HepG2 (cell line): ENCODE measurements around the gene SF1. TPM values are rescaled to one million over a fixed set of nuclear protein-coding genes. Genes with fewer than 3 reads are reported as not detected.

ENCODE experiments used
- CEBPG ChIP-seq: IDR thresholded peaks from 2 replicates; pipeline ENCODE4 v1.6.1; 2016
- ETS1 ChIP-seq: sonication (generic); formaldehyde crosslinking; IDR thresholded peaks from 2 replicates; pipeline ENCODE4 v1.4.0; 2020; ENCODE audit warnings: missing genetic modification reagents
- HIC2 ChIP-seq: sonication (generic); formaldehyde crosslinking; IDR thresholded peaks from 2 replicates; pipeline ENCODE4 v1.9.0; 2022; ENCODE audit warnings: low read depth, missing genetic modification reagents
- HNF4A ChIP-seq: sonication (generic); formaldehyde crosslinking; IDR thresholded peaks from 2 replicates; pipeline ENCODE4 v1.4.0; 2020; ENCODE audit warnings: missing genetic modification reagents
- NR2F1 ChIP-seq, 2 experiments: fragments of 450-650 bp in 1 of 2; formaldehyde crosslinking in 1 of 2; IDR thresholded peaks; 2 replicates each; pipeline versions ENCODE4 v1.5.0 to v1.6.1; 2016 to 2020; ENCODE audit warnings: mild to moderate bottlenecking in 1 of 2, missing compliant biosample characterization in 1 of 2, missing genetic modification reagents in 1 of 2, moderate library complexity in 1 of 2
- PATZ1 ChIP-seq: sonication (generic); formaldehyde crosslinking; IDR thresholded peaks from 2 replicates; pipeline ENCODE4 v1.4.0; 2020; ENCODE audit warnings: missing genetic modification reagents
- SATB2 ChIP-seq: sonication (generic); formaldehyde crosslinking; IDR thresholded peaks from 2 replicates; pipeline ENCODE4 v1.5.0; 2020; ENCODE audit warnings: missing genetic modification reagents
- ZBTB43 ChIP-seq: sonication (generic); formaldehyde crosslinking; conservative IDR thresholded peaks from 2 replicates; pipeline ENCODE4 v1.4.0; 2020; ENCODE audit warnings: missing genetic modification reagents
- ZNF260 ChIP-seq: sonication (generic); formaldehyde crosslinking; IDR thresholded peaks from 2 replicates; pipeline ENCODE4 v1.4.0; 2020; ENCODE audit warnings: missing genetic modification reagents, low read depth, mild to moderate bottlenecking, borderline replicate concordance
- ZNF761 ChIP-seq: sonication (generic); formaldehyde crosslinking; conservative IDR thresholded peaks from 2 replicates; pipeline ENCODE4 v1.4.0; 2020; ENCODE audit warnings: mild to moderate bottlenecking, missing genetic modification reagents
- polyA plus RNA-seq, 8 experiments: library from polyadenylated mRNA; depleted of rRNA in 3 of 8; stranded (reverse) in 7 of 8; unstranded in 1 of 8; fragments of >200 nt; fragmentation: Illumina TruSeq in 4 of 8; extraction: Trizol in 4 of 8; gene quantifications; 2 replicates each; pipeline versions ENCODE4 v1.2.1 to v1.2.3, GENCODE V29; 2011 to 2016; ENCODE audit warnings: low read depth in 4 of 8, missing spikeins in 1 of 8, mixed read lengths in 1 of 8; ENCODE audit not compliant: insufficient read depth in 1 of 8
- total RNA-seq, 5 experiments: library from RNA; depleted of rRNA; stranded (reverse); fragments of >200 nt; fragmentation: Illumina TruSeq; extraction: Trizol; gene quantifications; 2 replicates each; pipeline ENCODE4 v1.2.3, GENCODE V29; 2016; ENCODE audit warnings: low read depth in 1 of 5
- TF ChIP-seq, protein P1 (sequence below): sonication (generic); formaldehyde crosslinking; IDR thresholded peaks from 2 replicates; pipeline ENCODE4 v1.5.0; 2020; ENCODE audit warnings: mild to moderate bottlenecking, missing genetic modification reagents, borderline replicate concordance
- TF ChIP-seq, protein P2 (sequence below): sonication (generic); formaldehyde crosslinking; IDR thresholded peaks from 2 replicates; pipeline ENCODE4 v1.4.0; 2020; ENCODE audit warnings: missing genetic modification reagents, borderline replicate concordance
- TF ChIP-seq, protein P3 (sequence below): IDR thresholded peaks from 2 replicates; pipeline ENCODE4 v1.6.1; 2016; ENCODE audit warnings: missing genetic modification reagents, missing compliant biosample characterization

Gene SF1
- total and polyA plus RNA-seq, 2 of the 13 experiments (the other 11 are each of a cell fraction or from before 2014, with no cell fraction given) = 55.5 to 70.4 TPM

GRCh38 chr11:64724863-64725532 lies 53.3 kb downstream of the SF1 start (continued):
- TF ChIP-seq, protein P1, sequence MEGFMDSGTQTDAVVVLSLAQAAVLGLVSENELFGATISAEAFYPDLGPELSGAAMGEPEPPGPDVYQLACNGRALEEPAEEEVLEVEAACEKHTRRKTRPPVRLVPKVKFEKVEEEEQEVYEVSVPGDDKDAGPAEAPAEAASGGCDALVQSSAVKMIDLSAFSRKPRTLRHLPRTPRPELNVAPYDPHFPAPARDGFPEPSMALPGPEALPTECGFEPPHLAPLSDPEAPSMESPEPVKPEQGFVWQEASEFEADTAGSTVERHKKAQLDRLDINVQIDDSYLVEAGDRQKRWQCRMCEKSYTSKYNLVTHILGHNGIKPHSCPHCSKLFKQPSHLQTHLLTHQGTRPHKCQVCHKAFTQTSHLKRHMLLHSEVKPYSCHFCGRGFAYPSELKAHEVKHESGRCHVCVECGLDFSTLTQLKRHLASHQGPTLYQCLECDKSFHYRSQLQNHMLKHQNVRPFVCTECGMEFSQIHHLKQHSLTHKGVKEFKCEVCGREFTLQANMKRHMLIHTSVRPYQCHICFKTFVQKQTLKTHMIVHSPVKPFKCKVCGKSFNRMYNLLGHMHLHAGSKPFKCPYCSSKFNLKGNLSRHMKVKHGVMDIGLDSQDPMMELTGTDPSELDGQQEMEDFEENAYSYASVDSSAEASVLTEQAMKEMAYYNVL (CRISPR knock-in tag) = no peak
- TF ChIP-seq, protein P2, sequence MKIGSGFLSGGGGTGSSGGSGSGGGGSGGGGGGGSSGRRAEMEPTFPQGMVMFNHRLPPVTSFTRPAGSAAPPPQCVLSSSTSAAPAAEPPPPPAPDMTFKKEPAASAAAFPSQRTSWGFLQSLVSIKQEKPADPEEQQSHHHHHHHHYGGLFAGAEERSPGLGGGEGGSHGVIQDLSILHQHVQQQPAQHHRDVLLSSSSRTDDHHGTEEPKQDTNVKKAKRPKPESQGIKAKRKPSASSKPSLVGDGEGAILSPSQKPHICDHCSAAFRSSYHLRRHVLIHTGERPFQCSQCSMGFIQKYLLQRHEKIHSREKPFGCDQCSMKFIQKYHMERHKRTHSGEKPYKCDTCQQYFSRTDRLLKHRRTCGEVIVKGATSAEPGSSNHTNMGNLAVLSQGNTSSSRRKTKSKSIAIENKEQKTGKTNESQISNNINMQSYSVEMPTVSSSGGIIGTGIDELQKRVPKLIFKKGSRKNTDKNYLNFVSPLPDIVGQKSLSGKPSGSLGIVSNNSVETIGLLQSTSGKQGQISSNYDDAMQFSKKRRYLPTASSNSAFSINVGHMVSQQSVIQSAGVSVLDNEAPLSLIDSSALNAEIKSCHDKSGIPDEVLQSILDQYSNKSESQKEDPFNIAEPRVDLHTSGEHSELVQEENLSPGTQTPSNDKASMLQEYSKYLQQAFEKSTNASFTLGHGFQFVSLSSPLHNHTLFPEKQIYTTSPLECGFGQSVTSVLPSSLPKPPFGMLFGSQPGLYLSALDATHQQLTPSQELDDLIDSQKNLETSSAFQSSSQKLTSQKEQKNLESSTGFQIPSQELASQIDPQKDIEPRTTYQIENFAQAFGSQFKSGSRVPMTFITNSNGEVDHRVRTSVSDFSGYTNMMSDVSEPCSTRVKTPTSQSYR (CRISPR knock-in tag) = peak; percentile 74
- TF ChIP-seq SATB2 (CRISPR knock-in tag) (no peak), PATZ1 (peak; percentile 61; the same call in 1 of the 2 replicates), CEBPG (CRISPR knock-in tag) (peak; percentile 69), ZBTB43 (CRISPR knock-in tag) (no peak), ETS1 (CRISPR knock-in tag) (no peak), ZNF761 (no peak), ZNF260 (no peak), HIC2 (no peak), HNF4A (CRISPR knock-in tag) (peak; percentile 88), NR2F1 (CRISPR knock-in tag; IDR thresholded peaks at IDR 0.05) (peak; percentile 14 to 76; a peak in 2 of 4 replicates)
- TF ChIP-seq, protein P3, sequence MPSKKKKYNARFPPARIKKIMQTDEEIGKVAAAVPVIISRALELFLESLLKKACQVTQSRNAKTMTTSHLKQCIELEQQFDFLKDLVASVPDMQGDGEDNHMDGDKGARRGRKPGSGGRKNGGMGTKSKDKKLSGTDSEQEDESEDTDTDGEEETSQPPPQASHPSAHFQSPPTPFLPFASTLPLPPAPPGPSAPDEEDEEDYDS = no peak
